GM18519 (cell line): ENCODE measurements around the gene SLC25A22.

Source experiments
- ATAC-seq: cut with Tn5 transposase; IDR thresholded peaks from one replicate; pipeline ENCODE4 v1.9.1; 2021; ENCODE audit warnings: mild to moderate bottlenecking, moderate library complexity; ENCODE audit not compliant: unreplicated experiment, low FRiP score

The SLC25A22 gene

DNA sequence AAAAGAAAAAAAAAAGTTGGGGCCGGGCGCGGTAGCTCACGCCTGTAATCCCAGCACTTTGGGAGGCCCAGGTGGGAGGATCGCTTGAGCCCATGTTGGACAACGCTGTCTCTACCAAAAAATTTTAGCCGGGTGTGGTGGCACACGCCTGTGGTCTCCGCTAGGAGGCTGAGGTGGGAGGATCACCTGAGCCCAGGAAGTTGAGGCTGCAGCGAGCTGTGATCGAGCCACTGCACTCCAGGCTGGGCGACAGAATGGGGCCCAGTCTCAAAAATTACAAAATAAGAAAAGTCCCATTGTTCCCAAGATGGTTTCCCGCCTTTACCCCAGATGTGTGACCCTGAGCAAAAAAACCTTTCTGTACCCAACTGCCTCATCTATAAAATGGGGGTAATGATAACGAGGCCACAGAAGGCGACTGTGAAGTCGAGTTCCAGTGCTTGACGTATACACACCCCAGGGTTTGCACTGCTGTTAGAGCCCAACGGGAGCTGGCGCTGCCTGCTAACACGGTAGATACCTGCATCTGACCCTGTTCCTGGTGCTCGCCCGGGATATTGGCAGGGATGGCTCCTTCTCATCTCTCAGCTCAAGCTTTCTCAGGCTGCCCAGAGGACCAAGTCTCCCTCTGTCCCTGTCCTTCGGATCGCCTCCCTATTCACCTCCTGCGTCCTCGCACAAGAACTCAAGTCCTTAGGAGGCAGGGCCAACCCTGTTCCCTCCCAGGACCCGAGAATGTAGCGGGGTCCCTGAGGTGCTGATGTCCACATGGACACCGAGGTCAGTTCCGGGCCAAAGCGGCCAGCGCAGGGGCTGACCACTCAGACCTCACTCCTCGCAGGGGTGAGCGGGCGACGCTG is 10.6 kb upstream of the SLC25A22 start:
- no peak for ATAC-seq

GRCh38 chr11:804599-804964 is 6.5 kb upstream of the SLC25A22 start:
- ATAC-seq = no peak

- ATAC-seq = no peak
Measured at GRCh38 chr11:803770-804598, 5.9 kb upstream of the SLC25A22 start.

- ATAC-seq = no peak
Measured at GRCh38 chr11:803467-803742, 5.3 kb upstream of the SLC25A22 start.

GRCh38 chr11:802693-803466 is 4.8 kb upstream of the SLC25A22 start:
- ATAC-seq = no peak

GRCh38 chr11:802018-802617 is 4.0 kb upstream of the SLC25A22 start:
- no peak for ATAC-seq

GRCh38 chr11:801097-801780 is 3.2 kb upstream of the SLC25A22 start:
- no peak for ATAC-seq

DNA sequence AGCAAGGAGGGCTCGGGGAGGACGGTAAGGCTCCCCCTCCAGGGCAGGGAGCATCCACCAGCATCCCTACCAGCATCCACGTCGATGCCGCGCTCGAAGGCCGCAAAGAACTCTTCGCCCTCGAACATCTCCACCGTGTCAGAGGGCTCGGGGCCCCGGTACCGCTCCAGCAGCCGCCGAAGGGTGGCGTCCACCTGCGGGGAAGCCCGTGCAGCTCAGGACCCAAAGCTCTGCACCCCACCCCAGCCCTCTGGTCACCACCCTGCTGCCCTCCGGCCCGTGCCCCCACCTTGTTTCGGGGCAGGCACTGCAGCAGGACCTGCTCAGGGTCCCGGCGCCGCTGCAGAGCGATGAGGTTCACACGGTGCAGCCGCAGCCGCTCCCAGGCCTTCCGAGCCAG is 2.4 kb upstream of the SLC25A22 start:
- no peak for ATAC-seq

GRCh38 chr11:799641-800316 is 1.7 kb upstream of the SLC25A22 start:
- no peak for ATAC-seq

DNA sequence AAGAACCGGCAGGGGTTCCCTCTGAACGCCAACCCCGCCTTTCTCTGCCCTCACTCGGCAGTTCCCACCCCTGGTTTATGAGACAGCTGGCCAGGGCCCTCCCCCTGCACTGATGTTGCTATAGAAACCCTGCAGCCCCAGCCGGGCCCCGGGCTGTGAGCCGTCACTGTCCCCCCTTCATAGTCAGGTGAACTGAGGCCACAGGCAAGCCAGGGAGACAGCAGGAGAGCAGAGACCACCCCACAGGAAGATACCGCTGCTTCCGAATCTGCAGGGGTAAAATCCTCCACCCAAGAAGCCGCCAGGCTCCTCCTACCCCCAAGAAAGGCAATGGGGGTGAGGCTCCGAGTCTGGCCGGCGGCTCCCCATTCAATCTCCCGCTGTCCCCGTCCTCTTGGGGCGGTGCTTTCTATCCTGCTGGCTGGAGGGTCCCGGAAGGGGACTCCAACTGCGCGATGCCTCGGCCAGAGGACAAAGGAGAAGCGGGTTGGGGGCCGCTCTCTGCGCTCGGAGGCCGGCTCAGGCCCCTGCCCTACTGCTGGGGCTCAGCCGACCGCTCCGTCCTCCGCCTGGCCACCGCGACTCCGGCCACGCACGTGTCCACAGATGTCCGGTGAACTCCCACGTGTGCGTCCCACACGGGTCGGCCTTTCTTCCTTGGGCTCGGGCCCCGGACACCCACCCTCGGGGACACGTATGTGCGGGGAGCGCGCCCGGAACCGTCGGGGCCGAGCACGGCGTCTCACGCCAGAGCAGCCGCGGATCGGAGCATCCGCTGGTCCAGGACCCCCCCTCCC is 587 bp downstream of the SLC25A22 start:
- ATAC-seq = peak; percentile 20

DNA sequence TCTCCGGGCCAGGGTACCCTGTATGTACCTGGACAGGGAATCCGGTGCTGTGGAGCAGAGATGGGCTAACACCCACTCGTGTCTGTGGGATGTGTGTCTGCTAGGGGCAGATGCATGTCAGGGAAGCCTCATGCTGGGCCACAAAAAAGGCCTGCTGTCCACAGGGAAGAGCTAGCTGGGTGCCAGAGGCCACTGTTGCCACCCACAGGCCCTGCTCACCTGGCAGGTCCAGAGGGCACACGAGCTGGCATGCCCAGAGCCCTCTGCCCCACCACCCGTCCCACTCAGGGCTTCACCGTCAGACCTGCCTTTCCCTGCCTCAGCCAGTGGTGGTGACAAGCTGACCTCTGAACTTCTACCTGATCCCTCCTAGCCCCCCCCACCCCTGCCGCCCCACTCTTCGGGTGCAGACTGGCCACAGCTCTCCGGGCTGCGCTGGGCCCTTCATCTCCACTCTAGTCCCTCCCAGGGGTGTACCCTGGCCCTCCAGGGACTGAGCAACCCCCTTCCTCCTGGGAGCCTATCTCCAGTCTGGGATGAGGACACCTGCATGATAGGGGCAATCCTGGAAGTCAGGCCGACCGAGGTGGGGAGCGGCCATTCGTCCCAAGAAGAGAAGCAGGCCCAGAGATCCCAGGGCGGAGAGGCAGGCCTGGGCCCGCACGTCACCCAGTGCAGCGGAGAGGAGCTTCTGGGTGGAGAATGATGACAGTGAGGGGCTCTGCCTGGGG is 1.4 kb downstream of the SLC25A22 start:
- no peak for ATAC-seq

DNA sequence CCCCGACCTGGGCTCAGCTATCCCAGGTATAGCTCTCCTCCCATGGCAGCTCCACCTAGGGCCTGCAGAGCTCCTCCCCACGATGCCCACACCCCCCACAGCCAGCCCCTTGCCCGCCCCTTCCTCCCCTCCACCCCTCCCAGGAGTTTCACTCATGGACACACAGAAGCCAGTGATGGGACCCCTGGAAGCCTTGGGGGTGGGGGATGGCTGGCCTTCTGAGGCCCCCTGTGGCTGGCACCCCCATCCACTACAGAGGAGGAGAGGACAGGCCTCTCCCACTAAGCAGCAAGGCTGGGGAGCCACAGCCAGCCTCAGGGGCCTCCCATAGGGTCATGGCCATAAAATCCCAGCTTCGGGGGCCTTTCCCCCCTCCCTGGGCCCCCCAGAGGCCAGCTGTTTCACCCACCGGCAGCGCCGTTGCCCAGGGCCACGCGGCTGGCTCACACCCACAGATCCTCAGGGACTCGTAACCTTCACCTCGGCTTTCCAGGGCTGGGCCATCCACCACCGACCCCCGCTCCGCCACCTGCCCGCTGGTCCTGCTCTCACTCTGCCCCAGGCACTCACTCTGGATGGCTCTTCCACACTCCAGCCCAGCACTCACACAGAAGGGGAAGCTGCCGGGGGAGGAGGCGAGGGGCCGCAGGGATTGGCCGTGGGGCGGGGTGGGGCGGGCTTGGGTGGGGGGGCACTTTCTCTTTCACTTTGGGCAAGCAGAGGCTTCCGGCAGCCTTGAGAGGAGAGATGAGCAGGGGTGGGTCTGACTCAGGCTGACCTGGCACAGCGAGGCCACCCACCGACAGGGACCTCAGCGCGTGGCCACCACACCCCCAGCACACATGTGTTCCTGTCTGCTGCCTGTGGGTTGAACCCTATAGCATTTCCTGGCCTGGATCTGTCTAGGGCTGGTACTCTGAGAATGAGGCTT is 2.2 kb downstream of the SLC25A22 start:
- ATAC-seq = no peak

- no peak for ATAC-seq
Measured at GRCh38 chr11:794766-795633, 3.1 kb downstream of the SLC25A22 start.

DNA sequence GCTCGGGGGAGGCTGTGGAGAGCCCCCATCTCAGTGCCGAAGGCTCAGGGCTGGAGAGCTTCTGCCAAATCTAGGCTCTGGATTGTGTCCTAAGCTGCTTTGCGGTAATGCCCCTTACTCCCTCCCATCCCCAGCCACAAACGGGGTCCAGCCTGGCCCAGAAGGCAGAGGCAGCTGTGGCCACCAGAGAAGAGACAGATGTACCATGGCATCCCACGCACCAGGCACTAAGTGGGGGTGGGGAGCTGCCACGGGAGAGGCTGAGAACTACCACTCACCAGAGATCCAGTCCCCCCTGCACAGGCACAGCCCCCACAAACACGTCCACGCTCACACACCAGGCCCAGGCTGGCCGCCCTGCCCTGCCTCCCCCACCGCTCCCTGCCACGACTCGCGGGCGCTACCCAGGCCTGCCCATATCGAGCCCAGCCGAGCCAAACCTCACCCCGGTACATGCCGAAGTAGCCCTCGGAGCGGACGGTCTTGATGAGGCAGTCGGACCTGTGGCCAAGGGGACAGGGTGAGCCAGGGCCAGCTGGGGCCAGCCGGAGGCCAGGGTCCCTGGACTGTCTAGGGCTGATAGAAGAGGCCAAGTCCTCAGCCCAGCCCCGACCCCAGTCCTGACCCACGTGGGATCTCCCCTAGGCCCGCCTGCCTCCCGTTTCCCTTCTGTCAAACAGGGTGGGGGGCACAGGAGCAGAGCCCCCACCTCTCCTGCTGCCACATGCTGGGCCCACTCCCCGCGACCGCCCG is 3.9 kb downstream of the SLC25A22 start:
- ATAC-seq = no peak

- no peak for ATAC-seq
Measured at GRCh38 chr11:793556-793955, 4.5 kb downstream of the SLC25A22 start.

DNA sequence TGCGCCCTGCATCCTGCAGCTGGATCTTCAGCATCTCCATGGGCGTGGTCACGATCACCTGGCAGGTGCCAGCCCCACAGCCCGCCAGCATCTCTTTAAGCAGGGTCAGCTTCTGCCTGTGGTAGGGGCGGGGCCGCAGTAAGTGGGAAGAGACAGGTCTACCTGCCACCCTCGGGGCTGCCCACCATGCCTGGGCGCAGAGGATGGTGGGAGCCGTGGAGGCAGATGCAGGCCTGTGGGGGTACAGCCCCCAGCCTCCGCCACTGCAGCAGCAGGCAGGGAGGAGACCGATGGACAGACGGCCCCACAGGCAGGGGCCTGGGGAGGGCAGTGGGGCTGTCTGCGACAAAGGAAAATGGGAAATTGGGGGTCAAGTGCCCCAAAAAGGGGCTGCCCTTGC is 5.2 kb downstream of the SLC25A22 start:
- ATAC-seq = no peak
